Neural progenitor cell (in vitro differentiated cells): Measurements from ENCODE around the gene ZNF746. TPM values are rescaled to one million over a fixed set of nuclear protein-coding genes. Genes with fewer than 3 reads are reported as not detected.

Experiments used
- DNase-seq: peaks from one replicate; pipeline ENCODE4 v3.0.0-alpha.2; 2016; ENCODE audit warnings: low spot score
- H2AFZ ChIP-seq: fragments of 200-600 bp; sonication (generic); replicated peaks from 2 replicates; pipeline ENCODE4 v1.6.1; 2016; ENCODE audit warnings: antibody characterized with exemption
- H3F3A ChIP-seq: fragments of 200-600 bp; sonication (generic); 2 replicates; pipeline ENCODE4 v1.6.1; 2016; ENCODE audit warnings: antibody characterized with exemption, low read depth
- H3K27ac ChIP-seq: fragments of 200-600 bp; sonication (generic); 2 replicates; pipeline ENCODE4 v1.5.1; 2016; ENCODE audit warnings: mild to moderate bottlenecking
- H3K27me3 ChIP-seq: fragments of 200-600 bp; sonication (generic); 2 replicates; pipeline ENCODE4 v1.6.1; 2016; ENCODE audit warnings: mild to moderate bottlenecking, moderate library complexity
- H3K36me3 ChIP-seq: fragments of 200-600 bp; sonication (generic); 2 replicates; pipeline ENCODE4 v1.5.1; 2016
- H3K4me1 ChIP-seq: fragments of 200-600 bp; sonication (generic); 2 replicates; pipeline ENCODE4 v1.6.1; 2016; ENCODE audit warnings: mixed run types
- H3K4me2 ChIP-seq: fragments of 200-600 bp; sonication (generic); 2 replicates; pipeline ENCODE4 v1.6.1; 2016
- H3K4me3 ChIP-seq: fragments of 200-600 bp; sonication (generic); 2 replicates; pipeline ENCODE4 v1.5.1; 2016
- H3K79me2 ChIP-seq: fragments of 200-600 bp; sonication (generic); 2 replicates; pipeline ENCODE4 v1.6.1; 2016; ENCODE audit warnings: low read depth
- H3K9ac ChIP-seq: fragments of 200-600 bp; sonication (generic); 2 replicates; pipeline ENCODE4 v1.6.1; 2016
- H3K9me3 ChIP-seq: fragments of 200-600 bp; sonication (generic); 2 replicates; pipeline ENCODE4 v1.5.1; 2016; ENCODE audit warnings: low read depth
- H4K20me1 ChIP-seq: fragments of 200-600 bp; sonication (generic); 2 replicates; pipeline ENCODE4 v1.6.1; 2016; ENCODE audit warnings: low read depth
- H3K27ac Mint-ChIP-seq: 3 replicates; pipeline ENCODE4 v1.8.0; 2021; ENCODE audit warnings: mixed read lengths
- H3K27me3 Mint-ChIP-seq: 2 replicates; pipeline ENCODE4 v1.8.0; 2022; ENCODE audit warnings: low read depth, mild to moderate bottlenecking, inconsistent platforms, moderate library complexity, mixed read lengths; ENCODE audit not compliant: insufficient read depth
- H3K36me3 Mint-ChIP-seq: 3 replicates; pipeline ENCODE4 v1.8.0; 2021; ENCODE audit warnings: mixed read lengths
- H3K4me1 Mint-ChIP-seq: 3 replicates; pipeline ENCODE4 v1.8.0; 2021; ENCODE audit warnings: mixed read lengths
- H3K4me3 Mint-ChIP-seq: 3 replicates; pipeline ENCODE4 v1.8.0; 2021; ENCODE audit warnings: mild to moderate bottlenecking, moderate library complexity, mixed read lengths
- H3K9me3 Mint-ChIP-seq: 3 replicates; pipeline ENCODE4 v1.8.0; 2020; ENCODE audit warnings: mixed read lengths
- EZH2 ChIP-seq: fragments of 200-600 bp; sonication (generic); IDR thresholded peaks from 2 replicates; pipeline ENCODE4 v1.6.1; 2017; ENCODE audit warnings: antibody characterized with exemption, mild to moderate bottlenecking, moderate library complexity
- EZH2phosphoT487 ChIP-seq: fragments of 200-600 bp; sonication (generic); IDR thresholded peaks from 2 replicates; pipeline ENCODE4 v1.6.1; 2017; ENCODE audit warnings: antibody characterized with exemption
- total RNA-seq: library from RNA; depleted of rRNA; stranded (reverse); fragments of >200 nt; gene quantifications from 2 replicates; pipeline ENCODE4 v1.2.3, GENCODE V29; 2015; ENCODE audit warnings: low replicate concordance
- TF ChIP-seq, protein P1 (sequence below): fragments of 200-600 bp; sonication (generic); IDR thresholded peaks from 2 replicates; pipeline ENCODE4 v1.5.1; 2017; ENCODE audit warnings: antibody characterized with exemption, mild to moderate bottlenecking

ZNF746 gene
- total RNA-seq, 1 donor from 2014 or later, result 11.0 TPM

DNA sequence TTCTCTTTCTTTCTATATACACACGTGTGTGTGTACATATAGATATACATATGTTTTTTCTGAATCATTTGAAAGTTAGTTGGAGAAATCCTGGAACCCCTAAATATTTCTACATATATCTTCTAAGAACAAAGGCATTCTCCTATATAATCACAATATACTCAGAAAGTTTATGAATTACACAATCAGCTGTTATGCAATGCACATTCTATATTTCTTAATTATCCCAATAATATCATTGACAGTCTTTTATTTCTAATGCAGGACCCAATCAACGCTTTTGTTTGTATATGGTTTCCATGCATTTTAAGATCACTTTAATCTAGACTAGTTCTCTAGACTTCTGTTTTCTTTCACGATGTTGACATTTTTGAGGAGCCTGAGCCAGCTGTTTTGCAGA, 27.7 kb upstream of the ZNF746 start:
- no peak for DNase-seq
- Histone ChIP-seq H3K4me1 (no peaks in the 10 kb centered on the region), H3K27ac (no peak overlapping the region), H3K9me3 (peaks cover 23% of the 10 kb centered on the region), H2AFZ (no peak overlapping the region), H3K27me3 (no peaks in the 10 kb centered on the region), H3K36me3 (no peaks in the 10 kb centered on the region), H3K4me3 (no peak overlapping the region), H4K20me1 (no peaks in the 10 kb centered on the region), H3K4me2 (no peak overlapping the region), H3K79me2 (no peaks in the 10 kb centered on the region), H3K9ac (no peak overlapping the region), H3F3A (no peaks in the 10 kb centered on the region)
- no peak overlapping the region for H3K4me3 Mint-ChIP-seq
- H3K36me3 Mint-ChIP-seq, result no peaks in the 10 kb centered on the region
- no peak overlapping the region for H3K27ac Mint-ChIP-seq
- TF ChIP-seq, protein P1, sequence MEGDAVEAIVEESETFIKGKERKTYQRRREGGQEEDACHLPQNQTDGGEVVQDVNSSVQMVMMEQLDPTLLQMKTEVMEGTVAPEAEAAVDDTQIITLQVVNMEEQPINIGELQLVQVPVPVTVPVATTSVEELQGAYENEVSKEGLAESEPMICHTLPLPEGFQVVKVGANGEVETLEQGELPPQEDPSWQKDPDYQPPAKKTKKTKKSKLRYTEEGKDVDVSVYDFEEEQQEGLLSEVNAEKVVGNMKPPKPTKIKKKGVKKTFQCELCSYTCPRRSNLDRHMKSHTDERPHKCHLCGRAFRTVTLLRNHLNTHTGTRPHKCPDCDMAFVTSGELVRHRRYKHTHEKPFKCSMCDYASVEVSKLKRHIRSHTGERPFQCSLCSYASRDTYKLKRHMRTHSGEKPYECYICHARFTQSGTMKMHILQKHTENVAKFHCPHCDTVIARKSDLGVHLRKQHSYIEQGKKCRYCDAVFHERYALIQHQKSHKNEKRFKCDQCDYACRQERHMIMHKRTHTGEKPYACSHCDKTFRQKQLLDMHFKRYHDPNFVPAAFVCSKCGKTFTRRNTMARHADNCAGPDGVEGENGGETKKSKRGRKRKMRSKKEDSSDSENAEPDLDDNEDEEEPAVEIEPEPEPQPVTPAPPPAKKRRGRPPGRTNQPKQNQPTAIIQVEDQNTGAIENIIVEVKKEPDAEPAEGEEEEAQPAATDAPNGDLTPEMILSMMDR, result no peak
- TF ChIP-seq EZH2 (no peak), EZH2phosphoT487 (no peak)
- H3K4me1 Mint-ChIP-seq, result no peaks in the 10 kb centered on the region
- H3K9me3 Mint-ChIP-seq, result peaks cover 37% of the 10 kb centered on the region
- H3K27me3 Mint-ChIP-seq, result peaks cover 4% of the 10 kb centered on the region

DNA sequence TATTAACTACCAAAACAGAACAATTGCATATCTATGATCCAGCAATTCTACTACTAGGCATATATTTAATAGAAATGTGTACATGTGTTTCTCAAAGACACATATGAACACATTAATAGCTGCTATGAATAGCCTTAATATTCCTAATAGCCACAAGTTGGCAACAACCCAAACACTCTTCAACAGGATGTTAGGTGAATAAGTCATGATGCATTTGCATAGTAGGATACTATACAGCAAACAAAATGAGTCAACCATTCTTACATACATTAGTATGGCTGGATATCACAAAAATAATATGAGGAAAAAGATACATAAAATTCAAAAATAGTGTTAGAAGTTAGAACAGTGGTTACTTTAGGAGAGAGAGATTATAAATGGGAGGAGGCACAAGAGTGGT, 26.8 kb upstream of the ZNF746 start:
- H3K79me2 ChIP-seq, result no peaks in the 10 kb centered on the region
- no peaks in the 10 kb centered on the region for H3K4me1 ChIP-seq
- H3K36me3 ChIP-seq, result no peaks in the 10 kb centered on the region
- no peaks in the 10 kb centered on the region for H3F3A ChIP-seq
- H3K27me3 Mint-ChIP-seq, result peaks cover 3% of the 10 kb centered on the region
- no peak overlapping the region for H3K27ac Mint-ChIP-seq
- H3K27me3 ChIP-seq, result no peaks in the 10 kb centered on the region
- no peak overlapping the region for H2AFZ ChIP-seq
- H3K4me2 ChIP-seq, result no peak overlapping the region
- TF ChIP-seq, protein P1, result no peak
- TF ChIP-seq EZH2phosphoT487, result no peak
- TF ChIP-seq EZH2, result no peak
- no peaks in the 10 kb centered on the region for H4K20me1 ChIP-seq
- no peaks in the 10 kb centered on the region for H3K4me1 Mint-ChIP-seq
- no peak overlapping the region for H3K4me3 ChIP-seq
- H3K4me3 Mint-ChIP-seq, result no peak overlapping the region
- no peak overlapping the region for H3K27ac ChIP-seq
- H3K9me3 Mint-ChIP-seq, result peaks cover 28% of the 10 kb centered on the region
- DNase-seq, result no peak
- peaks cover 14% of the 10 kb centered on the region for H3K9me3 ChIP-seq
- no peaks in the 10 kb centered on the region for H3K36me3 Mint-ChIP-seq
- H3K9ac ChIP-seq, result no peak overlapping the region

DNA sequence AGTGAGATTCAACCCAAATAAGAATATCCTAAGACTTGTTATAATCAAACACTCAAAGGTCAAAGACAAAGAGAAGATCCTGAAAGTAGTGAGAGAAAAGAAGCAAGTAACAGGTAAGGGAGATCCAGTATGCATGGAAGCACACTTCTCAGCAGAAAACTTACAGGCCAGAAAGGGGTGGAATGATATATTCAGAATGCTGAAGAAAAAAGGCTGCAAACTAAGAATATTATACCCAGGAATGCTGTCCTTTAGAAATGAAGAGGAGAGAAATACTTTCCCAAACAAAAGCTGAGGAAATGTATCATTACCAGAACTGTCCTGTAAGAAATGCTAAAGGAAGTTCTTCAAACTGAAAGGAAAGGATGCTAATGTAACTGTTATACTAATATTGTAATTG, 12.6 kb upstream of the ZNF746 start:
- TF ChIP-seq EZH2 (no peak), EZH2phosphoT487 (no peak)
- TF ChIP-seq, protein P1, result no peak
- Mint-ChIP-seq H3K9me3 (peaks cover 36% of the 10 kb centered on the region), H3K27ac (no peak overlapping the region), H3K4me1 (no peaks in the 10 kb centered on the region), H3K4me3 (no peak overlapping the region), H3K27me3 (no peaks in the 10 kb centered on the region), H3K36me3 (no peaks in the 10 kb centered on the region)
- H3K79me2 ChIP-seq, result no peaks in the 10 kb centered on the region
- H3K27ac ChIP-seq, result no peak overlapping the region
- H3K27me3 ChIP-seq, result no peaks in the 10 kb centered on the region
- H3K4me3 ChIP-seq, result no peak overlapping the region
- no peak overlapping the region for H2AFZ ChIP-seq
- no peaks in the 10 kb centered on the region for H3K4me1 ChIP-seq
- no peaks in the 10 kb centered on the region for H3F3A ChIP-seq
- H4K20me1 ChIP-seq, result no peaks in the 10 kb centered on the region
- H3K9me3 ChIP-seq, result no peaks in the 10 kb centered on the region
- H3K9ac ChIP-seq, result no peak overlapping the region
- H3K36me3 ChIP-seq, result no peaks in the 10 kb centered on the region
- DNase-seq, result no peak
- H3K4me2 ChIP-seq, result no peak overlapping the region
